Measurements from ENCODE around the gene FAM3A.
A peak's percentile ranks its signal among the peaks of the same experiment; 100 is the strongest.

Gene FAM3A

GRCh38 chrX:154459832-154460231, 56.2 kb downstream of the FAM3A start:
- no peak for TF ChIP-seq EZH2phosphoT487 (IDR thresholded peaks at IDR 0.05; ENCODE audit: borderline replicate concordance)
- TF ChIP-seq CTCF (conservative IDR thresholded peaks at IDR 0.05; ENCODE audit: low read length): no peak
- Histone ChIP-seq H3K4me2 (ENCODE audit: low read depth, low read length, poor library complexity, severe bottlenecking) (peak overlapping the region; percentile 77), H3F3A (ENCODE audit: low read depth) (no peaks in the 10 kb centered on the region), H4K20me1 (ENCODE audit: insufficient read depth, low read length, poor library complexity, severe bottlenecking) (no peaks in the 10 kb centered on the region), H3K9me2 (replicated peaks; ENCODE audit: low read depth, low read length) (no peaks in the 10 kb centered on the region), H3K4me1 (ENCODE audit: insufficient read depth, low read length, poor library complexity, severe bottlenecking) (no peaks in the 10 kb centered on the region), H2AFZ (ENCODE audit: low read length) (no peak overlapping the region), H3K9me3 (ENCODE audit: insufficient read depth, low read depth, low read length) (no peaks in the 10 kb centered on the region), H3K4me3 (ENCODE audit: low read length, poor library complexity, severe bottlenecking) (peak overlapping the region; percentile 81), H3K79me2 (ENCODE audit: insufficient read depth, low read length) (peaks cover 8% of the 10 kb centered on the region; the same call in 1 of the 2 replicates), H3K9ac (ENCODE audit: low read depth, low read length, poor library complexity, severe bottlenecking) (peak overlapping the region; percentile 28), H3K27me3 (ENCODE audit: insufficient read depth, low read length, poor library complexity, severe bottlenecking) (no peaks in the 10 kb centered on the region), H3K36me3 (ENCODE audit: insufficient read depth, low read length) (no peaks in the 10 kb centered on the region)

- Histone ChIP-seq H4K20me1 (ENCODE audit: insufficient read depth, low read length, poor library complexity, severe bottlenecking) (no peaks in the 10 kb centered on the region), H2AFZ (ENCODE audit: low read length) (no peak overlapping the region), H3K9me3 (ENCODE audit: insufficient read depth, low read depth, low read length) (no peaks in the 10 kb centered on the region), H3K79me2 (ENCODE audit: insufficient read depth, low read length) (peaks cover 8% of the 10 kb centered on the region; the same call in 1 of the 2 replicates), H3K4me2 (ENCODE audit: low read depth, low read length, poor library complexity, severe bottlenecking) (peak overlapping the region; percentile 77), H3F3A (ENCODE audit: low read depth) (no peaks in the 10 kb centered on the region), H3K9me2 (replicated peaks; ENCODE audit: low read depth, low read length) (no peaks in the 10 kb centered on the region), H3K4me3 (ENCODE audit: low read length, poor library complexity, severe bottlenecking) (peak overlapping the region; percentile 81), H3K27me3 (ENCODE audit: insufficient read depth, low read length, poor library complexity, severe bottlenecking) (no peaks in the 10 kb centered on the region), H3K4me1 (ENCODE audit: insufficient read depth, low read length, poor library complexity, severe bottlenecking) (no peaks in the 10 kb centered on the region), H3K36me3 (ENCODE audit: insufficient read depth, low read length) (no peaks in the 10 kb centered on the region), H3K9ac (ENCODE audit: low read depth, low read length, poor library complexity, severe bottlenecking) (peak overlapping the region; percentile 70)
- TF ChIP-seq CTCF (conservative IDR thresholded peaks at IDR 0.05; ENCODE audit: low read length) (no peak), EZH2phosphoT487 (IDR thresholded peaks at IDR 0.05; ENCODE audit: borderline replicate concordance) (no peak)
Measured at GRCh38 chrX:154458954-154459778, 56.9 kb downstream of the FAM3A start.

- H4K20me1 ChIP-seq (ENCODE audit: insufficient read depth, low read length, poor library complexity, severe bottlenecking): no peaks in the 10 kb centered on the region
- H3K9me3 ChIP-seq (ENCODE audit: insufficient read depth, low read depth, low read length): no peaks in the 10 kb centered on the region
- no peaks in the 10 kb centered on the region for H3F3A ChIP-seq (ENCODE audit: low read depth)
- H2AFZ ChIP-seq (ENCODE audit: low read length): peak within 1 kb of the TSS; percentile 81; the same call in 1 of the 2 replicates
- peak within 1 kb of the TSS; percentile 70 for H3K9ac ChIP-seq (ENCODE audit: low read depth, low read length, poor library complexity, severe bottlenecking)
- H3K4me2 ChIP-seq (ENCODE audit: low read depth, low read length, poor library complexity, severe bottlenecking): peak within 1 kb of the TSS; percentile 77
- H3K27me3 ChIP-seq (ENCODE audit: insufficient read depth, low read length, poor library complexity, severe bottlenecking): no peaks in the 10 kb centered on the region
- TF ChIP-seq EZH2phosphoT487 (IDR thresholded peaks at IDR 0.05; ENCODE audit: borderline replicate concordance): no peak
- no peak for TF ChIP-seq CTCF (conservative IDR thresholded peaks at IDR 0.05; ENCODE audit: low read length)
- no peaks in the 10 kb centered on the region for H3K9me2 ChIP-seq (replicated peaks; ENCODE audit: low read depth, low read length)
- peak within 1 kb of the TSS; percentile 81 for H3K4me3 ChIP-seq (ENCODE audit: low read length, poor library complexity, severe bottlenecking)
- no peaks in the 10 kb centered on the region for H3K4me1 ChIP-seq (ENCODE audit: insufficient read depth, low read length, poor library complexity, severe bottlenecking)
- H3K36me3 ChIP-seq (ENCODE audit: insufficient read depth, low read length): no peaks in the 10 kb centered on the region
- peaks cover 8% of the 10 kb centered on the region; the same call in 1 of the 2 replicates for H3K79me2 ChIP-seq (ENCODE audit: insufficient read depth, low read length)
Measured at GRCh38 chrX:154458116-154458953, 57.7 kb downstream of the FAM3A start, which contains the start of gene PLXNA3. Gene PLXNA3 (plus strand): TSS chrX:154458281. CDS start chrX:154460184, 1,903 bp downstream.

Data from Loucy (cell line).